ENCODE measurements around the gene DMXL2.

DNA sequence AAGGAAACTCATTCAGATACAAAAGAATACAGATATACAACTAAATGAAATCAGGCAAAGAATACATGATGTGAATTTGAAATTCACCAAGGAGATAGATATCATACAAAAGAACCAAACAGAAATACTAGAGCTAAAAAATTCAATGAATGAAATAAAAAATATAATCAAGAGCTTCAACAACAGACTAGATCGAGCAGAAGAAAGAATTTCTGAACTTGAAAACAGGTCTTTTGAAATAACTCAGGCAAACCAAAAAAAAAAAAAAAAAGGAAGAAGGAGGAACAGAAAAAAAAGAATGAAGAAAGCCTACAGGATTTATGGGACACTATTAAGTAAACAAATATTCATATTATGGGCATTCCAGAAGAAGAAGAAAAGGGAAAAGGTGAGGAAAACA is 137.8 kb downstream of the DMXL2 start:
- TF ChIP-seq, protein P1, sequence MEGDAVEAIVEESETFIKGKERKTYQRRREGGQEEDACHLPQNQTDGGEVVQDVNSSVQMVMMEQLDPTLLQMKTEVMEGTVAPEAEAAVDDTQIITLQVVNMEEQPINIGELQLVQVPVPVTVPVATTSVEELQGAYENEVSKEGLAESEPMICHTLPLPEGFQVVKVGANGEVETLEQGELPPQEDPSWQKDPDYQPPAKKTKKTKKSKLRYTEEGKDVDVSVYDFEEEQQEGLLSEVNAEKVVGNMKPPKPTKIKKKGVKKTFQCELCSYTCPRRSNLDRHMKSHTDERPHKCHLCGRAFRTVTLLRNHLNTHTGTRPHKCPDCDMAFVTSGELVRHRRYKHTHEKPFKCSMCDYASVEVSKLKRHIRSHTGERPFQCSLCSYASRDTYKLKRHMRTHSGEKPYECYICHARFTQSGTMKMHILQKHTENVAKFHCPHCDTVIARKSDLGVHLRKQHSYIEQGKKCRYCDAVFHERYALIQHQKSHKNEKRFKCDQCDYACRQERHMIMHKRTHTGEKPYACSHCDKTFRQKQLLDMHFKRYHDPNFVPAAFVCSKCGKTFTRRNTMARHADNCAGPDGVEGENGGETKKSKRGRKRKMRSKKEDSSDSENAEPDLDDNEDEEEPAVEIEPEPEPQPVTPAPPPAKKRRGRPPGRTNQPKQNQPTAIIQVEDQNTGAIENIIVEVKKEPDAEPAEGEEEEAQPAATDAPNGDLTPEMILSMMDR (IDR thresholded peaks at IDR 0.05) = no peak
- TF ChIP-seq POLR2A (IDR thresholded peaks at IDR 0.05) = no peak
